H9 (cell line): ENCODE measurements around the gene C17orf58. TPM values are rescaled to one million over a fixed set of nuclear protein-coding genes. Genes with fewer than 3 reads are reported as not detected.
"Not testable (repeated sequence)": the region's sequence is repeated elsewhere in the genome, so short reads cannot be mapped to it uniquely, and the experiment has no call there.

ENCODE experiments used
- DNase-seq: peaks from one replicate; pipeline ENCODE4 v3.0.0-alpha.2; 2017
- H2AFZ ChIP-seq: one replicate; pipeline ENCODE4 v1.6.1; 2013; ENCODE audit warnings: mild to moderate bottlenecking, low read length, control low read depth, moderate library complexity
- H2AK5ac ChIP-seq: 2 replicates; pipeline ENCODE4 v1.6.1; 2013; ENCODE audit warnings: low read length, control low read depth, mixed read lengths; ENCODE audit not compliant: insufficient read length
- H2BK120ac ChIP-seq: one replicate; pipeline ENCODE4 v1.6.1; 2013; ENCODE audit warnings: low read depth, mild to moderate bottlenecking, low read length, control low read depth, inconsistent platforms; ENCODE audit not compliant: poor library complexity, severe bottlenecking
- H2BK12ac ChIP-seq: 2 replicates; pipeline ENCODE4 v1.6.1; 2013; ENCODE audit warnings: low read length, control low read depth, mixed read lengths, low read depth; ENCODE audit not compliant: insufficient read length
- H2BK15ac ChIP-seq: 2 replicates; pipeline ENCODE4 v1.6.1; 2013; ENCODE audit warnings: low read depth, low read length, control low read depth
- H2BK20ac ChIP-seq: one replicate; pipeline ENCODE4 v1.6.1; 2013; ENCODE audit warnings: low read depth, mild to moderate bottlenecking, low read length, control low read depth, inconsistent platforms; ENCODE audit not compliant: poor library complexity, severe bottlenecking
- H2BK5ac ChIP-seq: 2 replicates; pipeline ENCODE4 v1.6.1; 2013; ENCODE audit warnings: low read length, control low read depth, mixed read lengths; ENCODE audit not compliant: insufficient read length
- H3K14ac ChIP-seq: 2 replicates; pipeline ENCODE4 v1.6.1; 2013; ENCODE audit warnings: low read length, control low read depth; ENCODE audit not compliant: insufficient read depth
- H3K18ac ChIP-seq: 2 replicates; pipeline ENCODE4 v1.6.1; 2013; ENCODE audit warnings: low read depth, mild to moderate bottlenecking, mixed read lengths, low read length, control low read depth; ENCODE audit not compliant: insufficient read length
- H3K23ac ChIP-seq: 2 replicates; pipeline ENCODE4 v1.6.1; 2013; ENCODE audit warnings: low read length, control low read depth, mixed read lengths, low read depth; ENCODE audit not compliant: insufficient read length
- H3K23me2 ChIP-seq: 2 replicates; pipeline ENCODE4 v1.6.1; 2013; ENCODE audit warnings: low read depth, mild to moderate bottlenecking, mixed read lengths, low read length, control low read depth; ENCODE audit not compliant: insufficient read length, poor library complexity, severe bottlenecking
- H3K27ac ChIP-seq: 2 replicates; pipeline ENCODE4 v1.5.1; 2013; ENCODE audit warnings: low read length, control low read depth, mixed read lengths, low read depth; ENCODE audit not compliant: insufficient read length
- H3K27me3 ChIP-seq: 2 replicates; pipeline ENCODE4 v1.6.1; 2013; ENCODE audit warnings: low read length, control low read depth, inconsistent platforms; ENCODE audit not compliant: insufficient read depth
- H3K4ac ChIP-seq: 2 replicates; pipeline ENCODE4 v1.6.1; 2013; ENCODE audit warnings: low read depth, mild to moderate bottlenecking, control low read depth, inconsistent platforms, low read length, moderate library complexity
- H3K4me1 ChIP-seq: 2 replicates; pipeline ENCODE4 v1.6.1; 2013; ENCODE audit warnings: low read length, control low read depth, inconsistent platforms; ENCODE audit not compliant: insufficient read depth
- H3K4me2 ChIP-seq: 2 replicates; pipeline ENCODE4 v1.6.1; 2013; ENCODE audit warnings: low read length, control low read depth, mixed read lengths; ENCODE audit not compliant: insufficient read length, insufficient read depth
- H3K56ac ChIP-seq: 2 replicates; pipeline ENCODE4 v1.6.1; 2013; ENCODE audit warnings: low read depth, mild to moderate bottlenecking, mixed read lengths, low read length, control low read depth; ENCODE audit not compliant: insufficient read length
- H3K79me1 ChIP-seq: 2 replicates; pipeline ENCODE4 v1.6.1; 2013; ENCODE audit warnings: low read depth, mild to moderate bottlenecking, moderate library complexity, low read length, control low read depth, inconsistent platforms; ENCODE audit not compliant: insufficient read depth, poor library complexity, severe bottlenecking
- H3K79me2 ChIP-seq: 2 replicates; pipeline ENCODE4 v1.6.1; 2013; ENCODE audit warnings: low read length, control low read depth, inconsistent platforms; ENCODE audit not compliant: insufficient read depth
- H3K9ac ChIP-seq: 2 replicates; pipeline ENCODE4 v1.6.1; 2013; ENCODE audit warnings: low read length, control low read depth, mixed read lengths; ENCODE audit not compliant: insufficient read length; ENCODE audit errors: extremely low read depth
- H3K9me3 ChIP-seq: one replicate; pipeline ENCODE4 v1.6.1; 2013; ENCODE audit warnings: low read depth, low read length, inconsistent platforms; ENCODE audit not compliant: control insufficient read depth
- H3T11ph ChIP-seq: one replicate; pipeline ENCODE4 v1.6.1; 2013; ENCODE audit warnings: mild to moderate bottlenecking, low read length, control low read depth, inconsistent platforms
- H4K20me1 ChIP-seq: one replicate; pipeline ENCODE4 v1.6.1; 2013; ENCODE audit not compliant: control insufficient read depth, insufficient read length, insufficient read depth
- H4K5ac ChIP-seq: 2 replicates; pipeline ENCODE4 v1.6.1; 2013; ENCODE audit warnings: low read depth, mild to moderate bottlenecking, mixed read lengths, low read length, control low read depth; ENCODE audit not compliant: insufficient read length
- H4K8ac ChIP-seq: replicated peaks from 2 replicates; pipeline ENCODE4 v1.6.1; 2013; ENCODE audit warnings: low read length, control low read depth, mixed read lengths, low read depth; ENCODE audit not compliant: insufficient read length
- H4K91ac ChIP-seq: 2 replicates; pipeline ENCODE4 v1.6.1; 2013; ENCODE audit warnings: low read depth, mild to moderate bottlenecking, moderate library complexity, mixed read lengths, low read length, control low read depth; ENCODE audit not compliant: insufficient read length
- H3K27ac Mint-ChIP-seq, 3 experiments: 2 replicates in 2 of 3; 3 replicates in 1 of 3; pipeline ENCODE4 v1.8.0; 2020 to 2021; ENCODE audit warnings: mixed read lengths in 3 of 3, mild to moderate bottlenecking in 1 of 3, moderate library complexity in 1 of 3
- H3K27me3 Mint-ChIP-seq: 2 replicates; pipeline ENCODE4 v1.8.0; 2021; ENCODE audit warnings: low read depth, mild to moderate bottlenecking, moderate library complexity, mixed read lengths
- H3K36me3 Mint-ChIP-seq, 3 experiments: 2 replicates in 2 of 3; 3 replicates in 1 of 3; pipeline ENCODE4 v1.8.0; 2020 to 2021; ENCODE audit warnings: low read depth in 3 of 3, mixed read lengths in 3 of 3; ENCODE audit not compliant: insufficient read depth in 1 of 3
- H3K4me1 Mint-ChIP-seq, 2 experiments: 2 replicates each; pipeline ENCODE4 v1.8.0; 2020; ENCODE audit warnings: mixed read lengths in 2 of 2
- H3K4me3 Mint-ChIP-seq, 2 experiments: 2 replicates in 1 of 2; 3 replicates in 1 of 2; pipeline ENCODE4 v1.8.0; 2020 to 2021; ENCODE audit warnings: mild to moderate bottlenecking in 2 of 2, mixed read lengths in 2 of 2, moderate library complexity in 1 of 2
- H3K9me3 Mint-ChIP-seq, 2 experiments: 2 replicates in 1 of 2; 3 replicates in 1 of 2; pipeline ENCODE4 v1.8.0; 2020; ENCODE audit warnings: mild to moderate bottlenecking in 2 of 2, mixed read lengths in 2 of 2, moderate library complexity in 1 of 2
- WGBS: extraction: QIAGEN DNeasy Blood & Tissue Kit; methylation state at CpG from one replicate; pipeline ENCODE4 v1.1.7; 2013; ENCODE audit warnings: missing lambda C conversion rate, low lambda C conversion rate, mixed read lengths; ENCODE audit not compliant: insufficient read length; ENCODE audit errors: extremely low coverage; 5-methylcytosine and 5-hydroxymethylcytosine counted together
- total RNA-seq: library from RNA; stranded (reverse); gene quantifications from 2 replicates; pipeline ENCODE4 v1.2.1, GENCODE V29; 2021
- TF ChIP-seq, protein P1 (sequence below): fragments of 200-600 bp; sonication (generic); conservative IDR thresholded peaks from 3 replicates; pipeline ENCODE4 v1.8.0; 2021; ENCODE audit warnings: antibody characterized with exemption, mild to moderate bottlenecking

C17orf58 gene
- total RNA-seq, 1 experiment from 2014 or later = 12.3 TPM

GRCh38 chr17:68022547-68022946 is 26.3 kb upstream of the C17orf58 start:
- H4K8ac ChIP-seq = not testable (repeated sequence)

More at GRCh38 chr17:68022547-68022946, 26.3 kb upstream of the C17orf58 start:
- Mint-ChIP-seq H3K27ac (peak overlapping the region in 1 of 3 experiments; percentile 59; a peak in 1 of 7 replicates), H3K4me3 (peak overlapping the region in 1 of 2 experiments; percentile 4; a peak in 1 of 5 replicates), H3K4me1 (peaks cover 19 to 23% of the 10 kb centered on the region in 2 experiments)
- not testable (repeated sequence) for H3K27me3 Mint-ChIP-seq, H3K4me1 ChIP-seq, H3K23me2 ChIP-seq, H4K20me1 ChIP-seq, H3K4me2 ChIP-seq, H3K14ac ChIP-seq, H3K27me3 ChIP-seq, DNase-seq, H2BK5ac ChIP-seq, H2AFZ ChIP-seq, H3K79me1 ChIP-seq, H3K9me3 Mint-ChIP-seq, H2BK20ac ChIP-seq, H3K36me3 Mint-ChIP-seq, H3K9ac ChIP-seq, H2BK12ac ChIP-seq, H2AK5ac ChIP-seq, H3K18ac ChIP-seq, H3K9me3 ChIP-seq, H3K56ac ChIP-seq, H4K5ac ChIP-seq, H4K91ac ChIP-seq, H3K23ac ChIP-seq, H3K27ac ChIP-seq, H3K4ac ChIP-seq, H3K79me2 ChIP-seq, H3T11ph ChIP-seq, H2BK120ac ChIP-seq, H2BK15ac ChIP-seq
- TF ChIP-seq, protein P1, sequence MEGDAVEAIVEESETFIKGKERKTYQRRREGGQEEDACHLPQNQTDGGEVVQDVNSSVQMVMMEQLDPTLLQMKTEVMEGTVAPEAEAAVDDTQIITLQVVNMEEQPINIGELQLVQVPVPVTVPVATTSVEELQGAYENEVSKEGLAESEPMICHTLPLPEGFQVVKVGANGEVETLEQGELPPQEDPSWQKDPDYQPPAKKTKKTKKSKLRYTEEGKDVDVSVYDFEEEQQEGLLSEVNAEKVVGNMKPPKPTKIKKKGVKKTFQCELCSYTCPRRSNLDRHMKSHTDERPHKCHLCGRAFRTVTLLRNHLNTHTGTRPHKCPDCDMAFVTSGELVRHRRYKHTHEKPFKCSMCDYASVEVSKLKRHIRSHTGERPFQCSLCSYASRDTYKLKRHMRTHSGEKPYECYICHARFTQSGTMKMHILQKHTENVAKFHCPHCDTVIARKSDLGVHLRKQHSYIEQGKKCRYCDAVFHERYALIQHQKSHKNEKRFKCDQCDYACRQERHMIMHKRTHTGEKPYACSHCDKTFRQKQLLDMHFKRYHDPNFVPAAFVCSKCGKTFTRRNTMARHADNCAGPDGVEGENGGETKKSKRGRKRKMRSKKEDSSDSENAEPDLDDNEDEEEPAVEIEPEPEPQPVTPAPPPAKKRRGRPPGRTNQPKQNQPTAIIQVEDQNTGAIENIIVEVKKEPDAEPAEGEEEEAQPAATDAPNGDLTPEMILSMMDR = peak; percentile 53; the same call in 2 of the 3 replicates
- no CpG with 5 or more reads among the region's 15 CpGs for WGBS
